OCI-LY3 (cell line): ENCODE measurements around the gene MRPL21.

Experiments
- H2AFZ ChIP-seq: fragments of 200-600, 300-600 bp; shearing (Covaris generic); 2 replicates; pipeline ENCODE4 v1.6.0; 2014; ENCODE audit warnings: antibody characterized with exemption, low read depth, low read length
- H3K27ac ChIP-seq: fragments of 200-600, 300-600 bp; sonication (generic); 2 replicates; pipeline ENCODE4 v1.5.1; 2014; ENCODE audit warnings: mild to moderate bottlenecking, low read length, moderate library complexity, mixed read lengths
- H3K27me3 ChIP-seq: fragments of 200-600, 300-600 bp; sonication (generic); 2 replicates; pipeline ENCODE4 v1.6.1; 2014; ENCODE audit warnings: low read depth, low read length, mixed read lengths
- H3K36me3 ChIP-seq: fragments of 200-600, 300-600 bp; sonication (generic); replicated peaks from 2 replicates; pipeline ENCODE3; 2014; ENCODE audit warnings: low read depth, low read length, mixed read lengths
- H3K4me1 ChIP-seq: fragments of 300-600, 200-600 bp; sonication (generic); 2 replicates; pipeline ENCODE4 v1.6.1; 2014; ENCODE audit warnings: low read length, mixed read lengths
- H3K4me2 ChIP-seq: fragments of 200-600, 300-600 bp; sonication (generic); 2 replicates; pipeline ENCODE4 v1.6.1; 2014; ENCODE audit warnings: low read length, mixed read lengths
- H3K4me3 ChIP-seq: fragments of 300-600, 200-600 bp; sonication (generic); 2 replicates; pipeline ENCODE4 v1.5.1; 2014; ENCODE audit warnings: antibody characterized with exemption, mild to moderate bottlenecking, low read length, moderate library complexity
- H3K79me2 ChIP-seq: fragments of 300-600, 200-600 bp; shearing (Covaris generic); 2 replicates; pipeline ENCODE4 v1.6.1; 2014; ENCODE audit warnings: mild to moderate bottlenecking, low read length, mixed read lengths
- H3K9ac ChIP-seq: fragments of 300-600, 200-600 bp; shearing (Covaris generic); 2 replicates; pipeline ENCODE4 v1.6.0; 2014; ENCODE audit warnings: mild to moderate bottlenecking, low read length, moderate library complexity
- H3K9me3 ChIP-seq: fragments of 200-600, 300-600 bp; shearing (Covaris generic); 2 replicates; pipeline ENCODE4 v1.6.1; 2014; ENCODE audit warnings: low read length, mixed read lengths; ENCODE audit not compliant: insufficient read depth
- H4K20me1 ChIP-seq: fragments of 200-600, 300-600 bp; sonication (generic); 2 replicates; pipeline ENCODE4 v1.6.1; 2016; ENCODE audit warnings: low read length, mixed read lengths; ENCODE audit not compliant: insufficient read depth
- CTCF ChIP-seq: fragments of 200-600, 300-600 bp; sonication (generic); IDR thresholded peaks from 2 replicates; pipeline ENCODE4 v1.5.1; 2014; ENCODE audit warnings: antibody characterized with exemption, low read length, low read depth
- EZH2phosphoT487 ChIP-seq: fragments of 200-600 bp; shearing (Covaris generic); IDR thresholded peaks from 2 replicates; pipeline ENCODE4 v1.6.1; 2018; ENCODE audit warnings: antibody characterized with exemption, mixed run types, low read depth

MRPL21 gene

DNA sequence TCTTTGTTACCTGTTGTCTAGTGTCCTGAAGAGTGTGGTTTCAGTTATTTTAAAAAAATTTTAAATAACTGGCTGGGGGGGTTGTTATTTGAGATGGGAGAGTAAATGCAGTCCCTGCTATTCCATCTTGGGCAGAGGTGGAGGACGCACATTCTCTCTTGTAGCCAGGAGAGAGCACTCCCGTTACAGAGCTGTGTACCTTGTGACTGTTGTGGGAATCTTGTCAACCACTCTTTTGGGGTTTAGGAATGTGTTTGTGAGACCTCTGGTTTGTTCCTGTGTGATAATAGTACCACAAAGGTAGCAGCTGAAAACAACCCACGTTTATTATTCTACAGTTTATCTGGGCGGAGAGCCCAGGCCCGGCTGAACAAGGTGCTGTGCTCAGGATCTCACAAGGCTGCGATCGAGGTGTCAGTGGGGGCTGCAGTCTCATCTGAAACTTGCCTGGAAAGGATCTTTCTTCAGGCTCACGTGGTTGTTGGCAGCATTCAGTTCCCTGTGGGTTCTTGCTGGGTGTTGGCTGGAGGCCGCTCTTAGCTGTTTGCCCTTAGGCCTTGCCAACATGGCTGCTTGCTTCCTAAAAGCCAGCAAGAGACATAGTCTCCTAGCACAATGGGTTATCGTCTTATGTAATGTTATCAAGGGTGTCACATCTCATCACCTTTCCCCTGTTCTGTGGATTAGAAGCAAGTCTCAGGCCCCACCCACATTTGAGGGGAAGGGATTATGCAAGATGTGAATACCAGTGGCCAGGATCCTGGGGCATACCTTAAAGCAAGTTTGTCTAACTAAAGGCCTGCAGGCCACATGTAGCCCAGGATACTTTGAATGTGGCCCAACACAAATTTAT, 20.7 kb upstream of the MRPL21 start:
- no peak overlapping the region for H3K27ac ChIP-seq
- no peak for TF ChIP-seq CTCF
- TF ChIP-seq EZH2phosphoT487, result no peak
- no peak overlapping the region for H3K4me2 ChIP-seq
- H3K9ac ChIP-seq, result no peak overlapping the region
- H3K4me3 ChIP-seq, result no peak overlapping the region
- peaks cover 83% of the 10 kb centered on the region for H3K36me3 ChIP-seq
- H2AFZ ChIP-seq, result no peak overlapping the region
- H3K9me3 ChIP-seq, result peaks cover 15% of the 10 kb centered on the region
- H3K79me2 ChIP-seq, result peaks cover 10% of the 10 kb centered on the region; the same call in 1 of the 2 replicates
- peaks cover 11% of the 10 kb centered on the region for H3K4me1 ChIP-seq
- H4K20me1 ChIP-seq, result peaks cover 8% of the 10 kb centered on the region
- H3K27me3 ChIP-seq, result no peaks in the 10 kb centered on the region

DNA sequence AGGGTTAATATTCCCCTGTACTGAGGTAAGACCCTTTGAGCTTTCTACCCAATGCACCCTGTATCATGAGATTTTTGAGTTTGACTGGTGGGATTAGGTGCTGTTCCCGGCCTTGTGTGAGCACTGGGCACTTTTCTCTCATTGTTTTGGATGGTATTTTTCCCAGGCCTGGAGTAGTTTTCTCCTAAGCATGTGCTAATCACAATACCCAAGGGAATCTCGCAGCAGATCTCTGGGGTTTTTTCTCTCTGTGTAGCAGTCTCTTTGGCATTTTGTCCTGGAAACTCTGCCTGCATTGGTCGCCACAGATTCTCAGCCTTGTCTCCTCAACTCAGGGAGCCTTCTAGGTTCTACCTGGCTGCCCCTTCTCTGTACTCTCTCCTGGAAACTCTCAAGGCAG, 20.0 kb upstream of the MRPL21 start:
- peaks cover 10% of the 10 kb centered on the region; the same call in 1 of the 2 replicates for H3K79me2 ChIP-seq
- no peak overlapping the region for H3K4me2 ChIP-seq
- H3K9ac ChIP-seq, result no peak overlapping the region
- H3K4me1 ChIP-seq, result peaks cover 11% of the 10 kb centered on the region
- H4K20me1 ChIP-seq, result peaks cover 8% of the 10 kb centered on the region
- H3K27ac ChIP-seq, result no peak overlapping the region
- peaks cover 79% of the 10 kb centered on the region for H3K36me3 ChIP-seq
- peaks cover 15% of the 10 kb centered on the region for H3K9me3 ChIP-seq
- no peak for TF ChIP-seq EZH2phosphoT487
- H3K4me3 ChIP-seq, result no peak overlapping the region
- no peak overlapping the region for H2AFZ ChIP-seq
- no peaks in the 10 kb centered on the region for H3K27me3 ChIP-seq

- no peak overlapping the region for H2AFZ ChIP-seq
- H4K20me1 ChIP-seq, result no peaks in the 10 kb centered on the region
- H3K36me3 ChIP-seq, result peaks cover 48% of the 10 kb centered on the region
- no peaks in the 10 kb centered on the region for H3K79me2 ChIP-seq
- H3K4me1 ChIP-seq, result no peaks in the 10 kb centered on the region
- no peak overlapping the region for H3K4me2 ChIP-seq
- H3K9ac ChIP-seq, result no peak overlapping the region
- no peaks in the 10 kb centered on the region for H3K9me3 ChIP-seq
- H3K4me3 ChIP-seq, result no peak overlapping the region
- no peaks in the 10 kb centered on the region for H3K27me3 ChIP-seq
- no peak overlapping the region for H3K27ac ChIP-seq
- no peak for TF ChIP-seq EZH2phosphoT487
- no peak for TF ChIP-seq CTCF
Observed at GRCh38 chr11:68916439-68916838, 12.8 kb upstream of the MRPL21 start.

- no peak overlapping the region for H3K4me3 ChIP-seq
Observed at GRCh38 chr11:68914761-68915160, 11.1 kb upstream of the MRPL21 start.

More at GRCh38 chr11:68914761-68915160, 11.1 kb upstream of the MRPL21 start:
- H4K20me1 ChIP-seq, result no peaks in the 10 kb centered on the region
- no peaks in the 10 kb centered on the region for H3K79me2 ChIP-seq
- no peak overlapping the region for H3K4me2 ChIP-seq
- no peak for TF ChIP-seq EZH2phosphoT487
- no peak for TF ChIP-seq CTCF
- no peaks in the 10 kb centered on the region for H3K9me3 ChIP-seq
- H3K4me1 ChIP-seq, result no peaks in the 10 kb centered on the region
- no peak overlapping the region for H3K9ac ChIP-seq
- no peak overlapping the region for H3K27ac ChIP-seq
- no peak overlapping the region for H2AFZ ChIP-seq
- H3K27me3 ChIP-seq, result no peaks in the 10 kb centered on the region
- H3K36me3 ChIP-seq, result peaks cover 47% of the 10 kb centered on the region
